ENCODE results near the gene KBTBD12.

GRCh38 chr3:127889976-127890650 lies 24.9 kb upstream of the KBTBD12 start:
- TF ChIP-seq CTCF (IDR thresholded peaks at IDR 0.05 in 4 of 5, conservative IDR thresholded peaks at IDR 0.05 in 1 of 5) (no peak), POLR2A (IDR thresholded peaks at IDR 0.05) (no peak)

Data from gastrocnemius medialis (tissue), 4 donors.